Esophagus muscularis mucosa (tissue), 4 donors: ENCODE results near the gene PRKCD. TPM values are rescaled to one million over a fixed set of nuclear protein-coding genes. Genes with fewer than 3 reads are reported as not detected.

Experiments
- DNase-seq: peaks from one replicate; pipeline ENCODE4 v3.0.0-alpha.2; 2017; ENCODE audit errors: extremely low spot score
- H3K27ac ChIP-seq, 4 donors: fragments of 200-600 bp; sonication (generic); replicated peaks in 1 of 4; 1 replicate in 3 of 4; 2 replicates in 1 of 4; pipeline ENCODE4 v1.5.1; 2016 to 2019; ENCODE audit warnings: mild to moderate bottlenecking in 1 of 4
- H3K27me3 ChIP-seq, 4 donors: fragments of 200-600 bp; sonication (generic); one replicate each; pipeline versions ENCODE4 v1.5.1 to v1.6.0; 2016 to 2019
- H3K36me3 ChIP-seq, 4 donors: fragments of 200-600 bp; sonication (generic); one replicate each; pipeline ENCODE4 v1.5.1; 2016 to 2019
- H3K4me1 ChIP-seq, 4 donors: fragments of 200-600 bp; sonication (generic); one replicate each; pipeline ENCODE4 v1.5.1; 2016 to 2019
- H3K4me3 ChIP-seq, 4 donors: fragments of 200-600 bp; sonication (generic); 1 replicate in 2 of 4; 2 replicates in 2 of 4; pipeline ENCODE4 v1.5.1; 2016 to 2019; ENCODE audit warnings: mild to moderate bottlenecking in 4 of 4, moderate library complexity in 1 of 4
- H3K9me3 ChIP-seq, 4 donors: fragments of 200-600 bp; sonication (generic); 1 replicate in 3 of 4; 2 replicates in 1 of 4; pipeline ENCODE4 v1.5.1; 2016 to 2019
- CTCF ChIP-seq, 3 experiments: fragments of 200-600 bp in 2 of 3; fragments of 450-650 bp in 1 of 3; sonication (generic) in 2 of 3; IDR thresholded peaks; one replicate each; pipeline ENCODE4 v1.5.1; 2017 to 2019; ENCODE audit warnings: antibody characterized with exemption in 3 of 3, mild to moderate bottlenecking in 2 of 3, moderate library complexity in 1 of 3
- EP300 ChIP-seq: sonication (generic); formaldehyde crosslinking; IDR thresholded peaks from one replicate; pipeline ENCODE4 v1.6.1; 2017; ENCODE audit warnings: antibody characterized with exemption
- POLR2A ChIP-seq: fragments of 450-650 bp; IDR thresholded peaks from one replicate; pipeline ENCODE4 v1.6.1; 2017; ENCODE audit warnings: antibody characterized with exemption, moderate library complexity, mild to moderate bottlenecking, low read depth
- POLR2AphosphoS5 ChIP-seq, 2 donors: sonication (generic); formaldehyde crosslinking; IDR thresholded peaks; one replicate each; pipeline ENCODE4 v1.6.1; 2017; ENCODE audit warnings: antibody characterized with exemption in 2 of 2
- WGBS: methylation state at CpG from one replicate; pipeline ENCODE4 v1.1.5; 2018; 5-methylcytosine and 5-hydroxymethylcytosine counted together
- intact Hi-C: fragments of 100-400 bp; cut with DNase I; formaldehyde crosslinking; loops from one replicate; pipeline ENCODE4 v1.15.1; 2023
- total RNA-seq, 4 donors: library from RNA; depleted of rRNA; stranded (reverse); fragments of >200 nt; gene quantifications; one replicate each; pipeline versions ENCODE4 v1.1.0 to v1.2.1, GENCODE V29; 2016

Gene PRKCD
- total RNA-seq, 4 donors from 2014 or later = 7.0 to 16.7 (median 12.4) TPM

- no peaks in the 10 kb centered on the region for H3K9me3 ChIP-seq
- intact Hi-C loops = no loop called here
- DNase-seq = no peak
- 80% methylated on average over 5 of the region's 5 CpGs for WGBS
- H3K36me3 ChIP-seq = peaks cover 49 to 76% (median 70%) of the 10 kb centered on the region in 4 donors
- H3K4me1 ChIP-seq = peaks cover 71 to 99% (median 85%) of the 10 kb centered on the region in 4 donors
- H3K4me3 ChIP-seq = no peak overlapping the region
- peak overlapping the region; percentile 50 to 81 (median 61) for H3K27ac ChIP-seq
- no peaks in the 10 kb centered on the region for H3K27me3 ChIP-seq
- TF ChIP-seq POLR2A (no peak), POLR2AphosphoS5 (IDR thresholded peaks at IDR 0.05) (no peak), CTCF (IDR thresholded peaks at IDR 0.05) (no peak), EP300 (no peak)
Observed at GRCh38 chr3:53239800-53240199, 78.8 kb downstream of the PRKCD start.

- H3K36me3 ChIP-seq = peaks cover 43 to 61% (median 58%) of the 10 kb centered on the region in 4 donors
- intact Hi-C loops = no loop called here
- no peak for DNase-seq
- no peaks in the 10 kb centered on the region for H3K27me3 ChIP-seq
- peak overlapping the region in 3 of 4 donors; percentile 50 to 62 (median 57) for H3K27ac ChIP-seq
- WGBS = 90% methylated on average over 22 of the region's 28 CpGs
- H3K4me1 ChIP-seq = peaks cover 70 to 91% (median 82%) of the 10 kb centered on the region in 4 donors
- H3K4me3 ChIP-seq = no peak overlapping the region
- TF ChIP-seq EP300 (no peak), CTCF (IDR thresholded peaks at IDR 0.05) (no peak), POLR2A (no peak), POLR2AphosphoS5 (IDR thresholded peaks at IDR 0.05) (no peak)
- no peaks in the 10 kb centered on the region for H3K9me3 ChIP-seq
Observed at GRCh38 chr3:53240989-53241972, 80.3 kb downstream of the PRKCD start.

- TF ChIP-seq EP300 = no peak
- no peak for TF ChIP-seq CTCF (IDR thresholded peaks at IDR 0.05)
- TF ChIP-seq POLR2AphosphoS5 (IDR thresholded peaks at IDR 0.05) = no peak
- DNase-seq = no peak
- intact Hi-C loops = no loop called here
- H3K36me3 ChIP-seq = peaks cover 43 to 57% (median 51%) of the 10 kb centered on the region in 4 donors
- H3K4me3 ChIP-seq = no peak overlapping the region
- H3K27me3 ChIP-seq = no peaks in the 10 kb centered on the region
- peak overlapping the region in 3 of 4 donors; percentile 27 to 57 (median 35) for H3K27ac ChIP-seq
- peaks cover 62 to 82% (median 75%) of the 10 kb centered on the region in 4 donors for H3K4me1 ChIP-seq
- no peaks in the 10 kb centered on the region for H3K9me3 ChIP-seq
- WGBS = 92% methylated on average over 7 of the region's 7 CpGs
Observed at GRCh38 chr3:53242155-53242554, 81.1 kb downstream of the PRKCD start.

Other genes starting within 250 kb of the PRKCD start
- gene SFMBT1, start 115.1 kb upstream of the PRKCD start, total RNA-seq = 10 to 100 TPM; 15.4 to 27.6 (median 21.4) TPM
- gene RFT1, start 30.8 kb upstream of the PRKCD start, total RNA-seq = 10 to 100 TPM in 1 of 4 donors, 1 to 10 TPM in 3; 6.8 to 10.3 (median 9.0) TPM
- 100 to 1,000 TPM; 295 to 524 (median 378) TPM for gene TKT, start 94.8 kb downstream of the PRKCD start, total RNA-seq
- 10 to 100 TPM; 17.0 to 26.4 (median 20.5) TPM for gene DCP1A, start 186.3 kb downstream of the PRKCD start, total RNA-seq